Measurements from ENCODE around the gene OXLD1.
"Not testable (repeated sequence)": the region's sequence is repeated elsewhere in the genome, so short reads cannot be mapped to it uniquely, and the experiment has no call there.

OXLD1 gene

DNA sequence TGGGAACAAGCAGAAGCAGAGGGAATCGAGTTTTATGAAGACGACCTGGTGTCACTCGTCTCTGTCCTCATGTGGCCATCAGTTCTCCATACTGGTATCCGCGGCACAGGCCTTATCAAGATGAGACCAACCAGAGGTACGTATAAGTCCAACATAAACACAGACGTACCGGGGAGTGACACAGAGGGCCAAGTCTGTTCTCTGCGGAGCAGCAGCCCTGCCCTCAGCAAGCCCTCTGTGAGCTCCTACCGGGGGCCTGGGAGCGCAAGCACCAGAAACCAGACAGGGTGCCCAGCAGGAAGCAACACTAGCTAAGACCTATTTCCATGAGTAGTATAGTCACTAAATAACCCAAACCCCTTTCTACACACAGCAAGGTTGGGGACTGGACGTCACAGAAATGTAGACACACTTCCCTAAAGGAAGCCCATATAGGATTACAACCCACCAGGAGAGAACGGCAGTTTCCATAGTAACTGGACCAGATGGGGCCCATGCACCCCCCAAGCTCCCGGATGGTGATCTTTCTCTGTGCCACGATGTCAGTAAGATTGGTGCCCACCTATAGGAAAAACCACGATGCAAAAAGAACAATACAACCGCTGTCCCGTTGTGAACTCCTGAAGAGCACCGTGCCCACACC, 16.3 kb upstream of the OXLD1 start:
- peak overlapping the region; percentile 86 for H3K4me3 ChIP-seq (ENCODE audit: control insufficient read depth, low read depth, low read length)
- DNase-seq (ENCODE audit: low read depth): peak; percentile 20

DNA sequence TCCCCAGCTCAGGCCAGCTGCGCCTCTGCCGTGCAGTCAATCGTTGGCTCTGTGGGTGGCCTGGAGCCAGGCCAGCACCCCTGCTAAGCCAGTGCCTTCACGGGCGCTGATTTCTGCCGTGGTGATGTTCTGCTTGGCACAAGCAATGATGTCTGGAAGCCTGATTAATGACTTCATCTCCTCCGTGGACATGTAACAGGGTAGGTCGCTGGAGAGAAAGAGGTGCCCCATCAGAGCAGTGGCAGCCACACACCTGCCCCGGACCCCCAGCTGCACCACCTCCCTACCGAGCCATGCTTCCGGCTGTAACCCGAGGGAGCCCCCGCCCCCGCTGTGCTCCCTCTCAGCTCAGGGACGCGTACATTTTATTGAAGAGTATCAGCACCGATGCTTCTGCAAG, 15.3 kb upstream of the OXLD1 start:
- H3K4me3 ChIP-seq (ENCODE audit: control insufficient read depth, low read depth, low read length): no peak overlapping the region
- TF ChIP-seq, protein P1, sequence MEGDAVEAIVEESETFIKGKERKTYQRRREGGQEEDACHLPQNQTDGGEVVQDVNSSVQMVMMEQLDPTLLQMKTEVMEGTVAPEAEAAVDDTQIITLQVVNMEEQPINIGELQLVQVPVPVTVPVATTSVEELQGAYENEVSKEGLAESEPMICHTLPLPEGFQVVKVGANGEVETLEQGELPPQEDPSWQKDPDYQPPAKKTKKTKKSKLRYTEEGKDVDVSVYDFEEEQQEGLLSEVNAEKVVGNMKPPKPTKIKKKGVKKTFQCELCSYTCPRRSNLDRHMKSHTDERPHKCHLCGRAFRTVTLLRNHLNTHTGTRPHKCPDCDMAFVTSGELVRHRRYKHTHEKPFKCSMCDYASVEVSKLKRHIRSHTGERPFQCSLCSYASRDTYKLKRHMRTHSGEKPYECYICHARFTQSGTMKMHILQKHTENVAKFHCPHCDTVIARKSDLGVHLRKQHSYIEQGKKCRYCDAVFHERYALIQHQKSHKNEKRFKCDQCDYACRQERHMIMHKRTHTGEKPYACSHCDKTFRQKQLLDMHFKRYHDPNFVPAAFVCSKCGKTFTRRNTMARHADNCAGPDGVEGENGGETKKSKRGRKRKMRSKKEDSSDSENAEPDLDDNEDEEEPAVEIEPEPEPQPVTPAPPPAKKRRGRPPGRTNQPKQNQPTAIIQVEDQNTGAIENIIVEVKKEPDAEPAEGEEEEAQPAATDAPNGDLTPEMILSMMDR (conservative IDR thresholded peaks at IDR 0.05; ENCODE audit: control insufficient read depth, insufficient read depth, low read depth, low read length): no peak
- no peak for DNase-seq (ENCODE audit: low read depth)

More for the DNA sequence above, 16.3 kb upstream of the OXLD1 start:
- TF ChIP-seq, protein P1 (conservative IDR thresholded peaks at IDR 0.05; ENCODE audit: control insufficient read depth, insufficient read depth, low read depth, low read length): no peak

DNA sequence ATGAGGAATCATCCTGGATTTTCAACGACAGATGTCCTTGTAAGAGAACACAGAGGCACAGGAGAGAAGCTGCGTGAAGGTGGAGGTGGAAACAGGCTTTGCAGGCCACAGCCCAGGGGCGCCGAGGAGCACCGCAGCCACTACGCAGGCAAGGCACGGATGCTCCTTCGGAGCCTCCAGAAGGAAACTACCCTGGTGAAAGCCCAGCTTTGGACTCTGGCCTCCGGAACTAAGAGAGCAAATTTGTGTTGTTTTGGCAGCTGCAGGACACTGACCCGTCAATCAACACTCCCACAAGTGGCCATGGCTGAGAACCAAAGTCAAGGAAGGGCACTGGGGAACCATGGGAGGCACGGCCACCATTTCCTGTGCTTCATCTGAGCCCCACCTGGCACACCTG, 13.7 kb upstream of the OXLD1 start:
- TF ChIP-seq, protein P1 (conservative IDR thresholded peaks at IDR 0.05; ENCODE audit: control insufficient read depth, insufficient read depth, low read depth, low read length): no peak
- no peak for DNase-seq (ENCODE audit: low read depth)
- no peak overlapping the region for H3K4me3 ChIP-seq (ENCODE audit: control insufficient read depth, low read depth, low read length)

DNA sequence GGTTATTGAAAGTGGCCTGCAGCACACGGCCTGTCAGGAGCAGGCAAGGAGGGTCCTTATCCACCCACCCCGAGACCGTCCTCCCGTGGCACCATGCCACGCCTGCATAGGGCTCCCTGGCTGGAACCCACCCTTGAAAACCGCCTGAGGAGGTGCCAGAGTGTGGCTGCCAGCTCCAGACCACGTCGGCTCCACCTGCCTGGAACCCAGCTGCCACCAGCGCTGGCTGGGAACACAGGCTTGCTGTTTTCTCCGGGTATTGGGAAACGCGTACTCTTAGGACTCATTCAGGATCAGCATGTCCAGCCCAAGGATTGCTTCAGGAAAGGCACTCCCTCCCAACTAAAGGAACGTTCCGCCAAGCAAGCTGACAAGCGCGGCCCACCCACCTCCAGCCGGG, 10.5 kb upstream of the OXLD1 start:
- TF ChIP-seq, protein P1 (conservative IDR thresholded peaks at IDR 0.05; ENCODE audit: control insufficient read depth, insufficient read depth, low read depth, low read length): no peak
- H3K4me3 ChIP-seq (ENCODE audit: control insufficient read depth, low read depth, low read length): no peak overlapping the region
- no peak for DNase-seq (ENCODE audit: low read depth)

DNA sequence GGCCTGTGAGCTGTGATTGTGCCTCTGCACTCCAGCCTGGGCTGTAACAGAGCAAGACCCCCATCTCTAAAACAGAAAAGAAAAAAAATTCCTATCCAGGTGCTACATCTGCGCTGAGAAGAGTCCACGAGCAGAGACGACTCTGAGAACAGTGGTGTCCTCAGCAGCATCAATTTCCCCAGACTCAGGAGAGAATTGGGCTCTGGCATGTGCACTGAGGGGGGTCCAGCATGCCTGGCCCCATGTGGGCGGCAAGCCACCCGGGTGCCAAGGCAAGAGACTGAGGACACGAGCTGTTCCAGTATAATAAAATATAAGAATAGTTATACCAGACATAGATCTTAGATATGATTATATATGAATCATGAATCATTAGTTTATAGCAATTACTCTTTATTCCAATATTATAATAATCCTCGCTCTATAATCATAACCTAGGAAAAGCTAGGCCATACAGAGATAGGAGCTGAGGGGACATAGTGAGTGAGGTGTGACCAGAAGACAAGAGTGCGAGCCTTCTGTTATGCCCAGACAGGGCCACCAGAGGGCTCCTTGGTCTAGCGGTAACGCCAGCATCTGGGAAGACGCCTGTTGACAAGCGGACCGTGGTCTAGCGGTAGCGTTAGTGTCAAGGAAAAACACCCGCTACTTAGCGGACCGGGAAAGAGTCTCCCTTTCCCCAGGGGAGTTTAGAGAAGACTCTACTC, 9.3 kb upstream of the OXLD1 start:
- TF ChIP-seq, protein P1 (conservative IDR thresholded peaks at IDR 0.05; ENCODE audit: control insufficient read depth, insufficient read depth, low read depth, low read length): peak; percentile 49
- H3K4me3 ChIP-seq (ENCODE audit: control insufficient read depth, low read depth, low read length): not testable (repeated sequence)
- peak; percentile 45 for DNase-seq (ENCODE audit: low read depth)

DNA sequence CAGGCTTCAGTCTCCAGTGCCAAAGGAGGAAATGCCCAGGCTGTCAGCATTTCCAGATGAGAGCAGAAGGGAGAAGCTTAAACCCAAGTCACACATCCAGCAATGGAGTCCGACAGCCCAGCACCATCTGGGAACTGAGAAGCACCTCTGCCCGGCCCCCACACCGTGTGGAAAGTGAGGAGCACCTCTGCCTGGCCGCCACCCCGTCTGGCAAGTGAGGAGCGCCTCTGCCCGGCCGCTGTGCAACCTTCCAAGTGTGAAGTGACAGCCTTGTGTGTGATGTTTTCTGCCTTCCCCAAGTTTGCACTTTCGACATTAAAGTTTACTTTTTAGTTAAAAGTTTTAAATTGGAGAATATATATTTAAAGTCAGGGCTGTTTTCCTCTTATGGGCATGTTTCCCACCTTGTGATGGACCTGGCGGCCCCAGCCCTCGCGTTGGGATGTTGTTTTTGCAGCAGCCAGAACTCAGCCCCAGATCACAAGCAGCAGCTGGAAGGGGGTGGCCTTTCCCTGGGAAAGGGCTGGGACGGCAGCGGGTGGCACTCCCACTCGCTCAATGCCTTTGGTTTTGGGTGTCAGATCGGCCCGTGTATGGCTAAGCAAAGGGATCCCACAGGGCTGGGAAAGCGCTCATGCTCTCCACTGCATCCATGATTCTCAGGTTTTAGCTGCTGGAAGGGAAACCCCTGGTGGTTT, 7.3 kb upstream of the OXLD1 start:
- TF ChIP-seq, protein P1 (conservative IDR thresholded peaks at IDR 0.05; ENCODE audit: control insufficient read depth, insufficient read depth, low read depth, low read length): no peak
- no peak overlapping the region for H3K4me3 ChIP-seq (ENCODE audit: control insufficient read depth, low read depth, low read length)
- no peak for DNase-seq (ENCODE audit: low read depth)

Data from fibroblast of mammary gland (primary cell).